GM21786 (cell line): ENCODE data around the gene VPS52.
A peak's percentile ranks its signal among the peaks of the same experiment; 100 is the strongest.

Experiments
- ATAC-seq: cut with Tn5 transposase; IDR thresholded peaks from one replicate; pipeline ENCODE4 v1.9.1; 2021; ENCODE audit not compliant: unreplicated experiment

The VPS52 gene

DNA sequence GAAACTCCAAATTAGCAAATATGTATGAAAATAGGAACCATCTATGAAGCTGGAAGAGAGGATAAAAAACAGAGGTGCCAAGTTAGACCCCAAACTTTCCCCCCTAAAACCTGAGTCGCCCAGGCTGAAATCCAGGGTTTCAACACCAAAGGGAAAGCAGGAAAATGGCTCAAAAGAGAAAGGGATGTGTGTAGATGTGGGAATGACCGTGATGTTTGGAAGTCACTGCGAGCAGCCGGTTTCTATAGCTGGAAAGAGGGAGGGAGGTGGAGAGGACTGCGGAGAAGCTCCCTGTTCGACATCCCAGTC lies 58.9 kb downstream of the VPS52 start:
- ATAC-seq, result no peak

- no peak for ATAC-seq
Measured at GRCh38 chr6:33211666-33212422, 59.8 kb downstream of the VPS52 start.

- ATAC-seq, result no peak
Measured at GRCh38 chr6:33211136-33211535, 60.5 kb downstream of the VPS52 start.

DNA sequence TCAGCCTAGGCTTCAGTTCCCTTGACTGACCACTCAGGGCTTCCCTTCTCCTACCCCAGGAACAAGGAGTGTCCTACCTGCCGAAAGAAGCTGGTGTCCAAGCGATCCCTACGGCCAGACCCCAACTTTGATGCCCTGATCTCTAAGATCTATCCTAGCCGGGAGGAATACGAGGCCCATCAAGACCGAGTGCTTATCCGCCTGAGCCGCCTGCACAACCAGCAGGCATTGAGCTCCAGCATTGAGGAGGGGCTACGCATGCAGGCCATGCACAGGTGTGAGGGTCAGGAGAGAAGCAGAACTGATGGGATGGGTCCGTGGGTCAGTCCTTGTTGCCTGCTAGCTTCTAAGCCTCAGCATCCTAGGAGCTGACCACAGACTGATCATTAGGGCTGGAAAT lies 61.8 kb downstream of the VPS52 start:
- ATAC-seq, result no peak

- peak; percentile 38 for ATAC-seq
Measured at GRCh38 chr6:33208091-33208967, 63.3 kb downstream of the VPS52 start, which contains the start of gene RING1. RING1 (plus strand) TSS chr6:33208500; CDS start chr6:33208823, 323 bp downstream.

DNA sequence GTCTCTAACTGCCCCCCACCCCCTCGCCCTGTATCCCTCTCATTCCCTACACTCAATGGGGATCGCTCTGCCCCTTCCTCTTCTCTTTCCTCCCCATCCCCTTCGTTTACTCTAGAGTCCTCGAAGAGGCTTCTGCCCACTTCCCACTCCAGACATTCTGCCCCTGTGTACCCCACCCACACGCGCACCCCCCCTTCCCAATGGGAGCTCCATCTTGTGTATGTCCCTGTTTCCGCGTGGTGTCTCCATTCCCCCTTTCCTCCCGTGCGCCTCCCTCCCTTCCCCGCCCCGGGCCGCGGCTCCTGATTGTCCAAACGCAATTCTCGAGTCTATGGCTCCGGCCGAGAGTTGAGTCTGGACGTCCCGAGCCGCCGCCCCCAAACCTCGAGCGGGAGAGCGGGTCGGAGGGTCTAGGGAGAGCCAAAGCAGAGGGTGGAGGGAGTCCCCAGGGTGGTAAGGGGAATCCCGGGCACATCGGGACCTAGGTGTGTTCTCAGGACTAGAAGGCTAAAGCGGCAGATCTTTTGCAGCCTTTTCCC lies 64.1 kb downstream of the VPS52 start:
- ATAC-seq, result no peak

- ATAC-seq, result no peak
Measured at GRCh38 chr6:33206864-33207551, 64.7 kb downstream of the VPS52 start.

- no peak for ATAC-seq
Measured at GRCh38 chr6:33206027-33206863, 65.4 kb downstream of the VPS52 start.

- ATAC-seq, result no peak
Measured at GRCh38 chr6:33205191-33206026, 66.3 kb downstream of the VPS52 start.

DNA sequence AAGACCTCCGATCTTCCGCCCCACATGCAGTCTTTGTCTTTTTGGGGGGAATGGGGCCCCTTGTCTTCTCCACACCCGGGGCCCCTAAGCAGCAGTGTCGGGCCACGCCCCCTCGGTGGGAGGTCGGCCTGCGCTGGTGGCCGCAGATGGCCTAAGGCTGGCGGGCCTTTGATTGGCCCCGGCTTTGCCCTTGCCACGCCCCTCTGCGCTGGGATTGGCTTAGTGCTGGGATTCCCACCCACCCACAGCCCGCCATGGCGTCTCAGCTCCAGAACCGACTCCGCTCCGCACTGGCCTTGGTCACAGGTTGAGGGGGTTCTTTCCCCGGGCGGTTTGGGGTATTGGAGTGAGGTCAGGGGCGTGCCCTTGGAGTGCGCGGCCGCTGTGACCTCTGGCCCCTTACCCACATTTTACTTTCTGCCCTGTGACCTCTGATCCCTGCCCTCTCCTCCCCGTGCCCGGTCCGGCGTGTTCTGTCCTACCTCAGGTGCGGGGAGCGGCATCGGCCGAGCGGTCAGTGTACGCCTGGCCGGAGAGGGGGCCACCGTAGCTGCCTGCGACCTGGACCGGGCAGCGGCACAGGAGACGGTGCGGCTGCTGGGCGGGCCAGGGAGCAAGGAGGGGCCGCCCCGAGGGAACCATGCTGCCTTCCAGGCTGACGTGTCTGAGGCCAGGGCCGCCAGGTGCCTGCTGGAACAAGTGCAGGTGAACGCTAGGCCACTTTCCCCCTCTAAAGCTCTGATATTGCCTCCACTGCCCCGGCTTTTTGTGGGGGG lies 67.1 kb downstream of the VPS52 start, which contains the start of gene HSD17B8:
Gene HSD17B8 (plus strand): TSS at position 241 of the 776 bp plus-strand sequence. CDS start 14 bp downstream, at position 255.
- peak; percentile 55 for ATAC-seq

DNA sequence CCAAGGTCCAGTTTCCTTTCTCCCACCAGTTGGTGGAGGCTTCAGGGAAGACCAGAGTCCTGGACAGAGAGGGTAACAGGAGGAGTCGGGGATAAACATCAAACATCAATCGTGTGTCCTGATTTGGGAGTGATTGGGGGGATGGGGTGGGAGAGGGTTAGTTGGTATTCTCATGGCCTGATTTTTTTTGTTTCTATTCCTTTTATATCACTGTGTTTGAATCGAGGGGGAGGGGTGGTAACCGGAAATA lies 67.6 kb downstream of the VPS52 start:
- no peak for ATAC-seq

- ATAC-seq, result no peak
Measured at GRCh38 chr6:33203443-33204164, 68.1 kb downstream of the VPS52 start.

GRCh38 chr6:33202799-33203198 lies 68.9 kb downstream of the VPS52 start:
- ATAC-seq, result no peak

GRCh38 chr6:33201935-33202334 lies 69.7 kb downstream of the VPS52 start:
- no peak for ATAC-seq

GRCh38 chr6:33201147-33201545 lies 70.5 kb downstream of the VPS52 start:
- ATAC-seq, result no peak
